ENCODE results near the gene ARHGAP12.

GRCh38 chr10:31910016-31910415 lies 18.6 kb downstream of the ARHGAP12 start:
- TF ChIP-seq, protein P1, sequence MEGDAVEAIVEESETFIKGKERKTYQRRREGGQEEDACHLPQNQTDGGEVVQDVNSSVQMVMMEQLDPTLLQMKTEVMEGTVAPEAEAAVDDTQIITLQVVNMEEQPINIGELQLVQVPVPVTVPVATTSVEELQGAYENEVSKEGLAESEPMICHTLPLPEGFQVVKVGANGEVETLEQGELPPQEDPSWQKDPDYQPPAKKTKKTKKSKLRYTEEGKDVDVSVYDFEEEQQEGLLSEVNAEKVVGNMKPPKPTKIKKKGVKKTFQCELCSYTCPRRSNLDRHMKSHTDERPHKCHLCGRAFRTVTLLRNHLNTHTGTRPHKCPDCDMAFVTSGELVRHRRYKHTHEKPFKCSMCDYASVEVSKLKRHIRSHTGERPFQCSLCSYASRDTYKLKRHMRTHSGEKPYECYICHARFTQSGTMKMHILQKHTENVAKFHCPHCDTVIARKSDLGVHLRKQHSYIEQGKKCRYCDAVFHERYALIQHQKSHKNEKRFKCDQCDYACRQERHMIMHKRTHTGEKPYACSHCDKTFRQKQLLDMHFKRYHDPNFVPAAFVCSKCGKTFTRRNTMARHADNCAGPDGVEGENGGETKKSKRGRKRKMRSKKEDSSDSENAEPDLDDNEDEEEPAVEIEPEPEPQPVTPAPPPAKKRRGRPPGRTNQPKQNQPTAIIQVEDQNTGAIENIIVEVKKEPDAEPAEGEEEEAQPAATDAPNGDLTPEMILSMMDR (IDR thresholded peaks at IDR 0.05; ENCODE audit: low read depth, low read length, poor library complexity, severe bottlenecking): no peak
- TF ChIP-seq EZH2phosphoT487 (IDR thresholded peaks at IDR 0.05; ENCODE audit: borderline replicate concordance, low read length): no peak
